22Rv1 (cell line): Measurements from ENCODE around the gene AAK1.

Experiments used
- ZFX ChIP-seq: fragments of 450-650 bp; IDR thresholded peaks from 2 replicates; pipeline ENCODE4 v1.6.1; 2017; ENCODE audit warnings: antibody characterized with exemption, borderline replicate concordance
- TF ChIP-seq, protein P1 (sequence below): fragments of 450-650 bp; IDR thresholded peaks from 2 replicates; pipeline ENCODE4 v1.5.1; 2017; ENCODE audit warnings: mild to moderate bottlenecking

GRCh38 chr2:69438580-69438979 lies 205.0 kb downstream of the AAK1 start:
- TF ChIP-seq, protein P1, sequence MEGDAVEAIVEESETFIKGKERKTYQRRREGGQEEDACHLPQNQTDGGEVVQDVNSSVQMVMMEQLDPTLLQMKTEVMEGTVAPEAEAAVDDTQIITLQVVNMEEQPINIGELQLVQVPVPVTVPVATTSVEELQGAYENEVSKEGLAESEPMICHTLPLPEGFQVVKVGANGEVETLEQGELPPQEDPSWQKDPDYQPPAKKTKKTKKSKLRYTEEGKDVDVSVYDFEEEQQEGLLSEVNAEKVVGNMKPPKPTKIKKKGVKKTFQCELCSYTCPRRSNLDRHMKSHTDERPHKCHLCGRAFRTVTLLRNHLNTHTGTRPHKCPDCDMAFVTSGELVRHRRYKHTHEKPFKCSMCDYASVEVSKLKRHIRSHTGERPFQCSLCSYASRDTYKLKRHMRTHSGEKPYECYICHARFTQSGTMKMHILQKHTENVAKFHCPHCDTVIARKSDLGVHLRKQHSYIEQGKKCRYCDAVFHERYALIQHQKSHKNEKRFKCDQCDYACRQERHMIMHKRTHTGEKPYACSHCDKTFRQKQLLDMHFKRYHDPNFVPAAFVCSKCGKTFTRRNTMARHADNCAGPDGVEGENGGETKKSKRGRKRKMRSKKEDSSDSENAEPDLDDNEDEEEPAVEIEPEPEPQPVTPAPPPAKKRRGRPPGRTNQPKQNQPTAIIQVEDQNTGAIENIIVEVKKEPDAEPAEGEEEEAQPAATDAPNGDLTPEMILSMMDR = no peak
- TF ChIP-seq ZFX = no peak
